Germinal center (tissue), 1 donor: ENCODE measurements around the gene PLXDC1.
"Not testable (repeated sequence)": the region's sequence is repeated elsewhere in the genome, so short reads cannot be mapped to it uniquely, and the experiment has no call there.

Experiments used
- DNase-seq: peaks from one replicate; pipeline ENCODE4 v3.0.0; 2012; ENCODE audit warnings: mixed read lengths, low spot score

PLXDC1 gene

GRCh38 chr17:39155654-39156053, 4.2 kb upstream of the PLXDC1 start:
- no peak for DNase-seq

- peak; percentile 81 for DNase-seq
Measured at GRCh38 chr17:39153599-39154051, 2.2 kb upstream of the PLXDC1 start.

- no peak for DNase-seq
Measured at GRCh38 chr17:39151943-39152818, 744 bp upstream of the PLXDC1 start.

GRCh38 chr17:39150795-39151149, 665 bp downstream of the PLXDC1 start:
- no peak for DNase-seq

- DNase-seq: no peak
Measured at GRCh38 chr17:39150104-39150634, 1.3 kb downstream of the PLXDC1 start.

GRCh38 chr17:39147221-39148185, 3.9 kb downstream of the PLXDC1 start:
- DNase-seq: no peak

- DNase-seq: no peak
Measured at GRCh38 chr17:39146273-39146672, 5.2 kb downstream of the PLXDC1 start.

- no peak for DNase-seq
Measured at GRCh38 chr17:39145143-39145542, 6.3 kb downstream of the PLXDC1 start.

- DNase-seq: no peak
Measured at GRCh38 chr17:39144416-39144840, 7.0 kb downstream of the PLXDC1 start.

GRCh38 chr17:39143552-39144093, 7.8 kb downstream of the PLXDC1 start:
- no peak for DNase-seq

GRCh38 chr17:39141915-39142664, 9.3 kb downstream of the PLXDC1 start:
- DNase-seq: no peak

GRCh38 chr17:39141294-39141693, 10.1 kb downstream of the PLXDC1 start:
- no peak for DNase-seq

- no peak for DNase-seq
Measured at GRCh38 chr17:39139561-39139960, 11.9 kb downstream of the PLXDC1 start.

- DNase-seq: no peak
Measured at GRCh38 chr17:39139161-39139511, 12.3 kb downstream of the PLXDC1 start.

GRCh38 chr17:39138431-39139160, 12.8 kb downstream of the PLXDC1 start:
- DNase-seq: no peak

- DNase-seq: no peak
Measured at GRCh38 chr17:39134878-39135277, 16.6 kb downstream of the PLXDC1 start.

- no peak for DNase-seq
Measured at GRCh38 chr17:39132192-39132610, 19.2 kb downstream of the PLXDC1 start.

- DNase-seq: no peak
Measured at GRCh38 chr17:39131616-39132015, 19.8 kb downstream of the PLXDC1 start.

GRCh38 chr17:39130205-39130604, 21.2 kb downstream of the PLXDC1 start:
- no peak for DNase-seq

GRCh38 chr17:39129544-39129943, 21.9 kb downstream of the PLXDC1 start:
- not testable (repeated sequence) for DNase-seq

GRCh38 chr17:39126436-39126835, 25.0 kb downstream of the PLXDC1 start:
- no peak for DNase-seq
